ENCODE results near the gene ABHD12. TPM values are rescaled to one million over a fixed set of nuclear protein-coding genes. Genes with fewer than 3 reads are reported as not detected.

Gene ABHD12
- total RNA-seq, 1 donor, result 38.4 TPM

DNA sequence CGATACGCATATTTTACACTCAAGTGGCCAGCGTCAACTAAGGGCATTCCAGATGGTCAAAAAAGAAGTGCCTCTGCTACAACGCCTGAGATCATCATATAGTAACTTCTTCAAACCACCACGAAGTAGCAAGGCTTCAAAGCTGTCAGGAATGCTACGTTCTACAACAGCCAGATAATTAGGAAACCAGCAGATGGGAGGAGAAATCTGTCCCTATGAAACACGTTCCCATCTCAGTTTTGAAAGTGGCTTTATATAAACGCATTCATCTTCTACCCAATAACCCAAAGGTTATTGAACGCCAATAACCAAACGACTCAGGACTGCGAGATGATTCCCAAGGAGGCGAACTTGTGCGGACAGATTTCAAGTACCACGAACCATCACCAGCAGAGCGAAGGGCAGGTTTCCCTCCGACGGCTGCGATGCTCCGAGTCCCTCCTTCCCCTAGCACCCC lies 1.2 kb downstream of the ABHD12 start:
- TF ChIP-seq CTCF (IDR thresholded peaks at IDR 0.05; ENCODE audit: insufficient read depth, low read depth, low read length), result no peak
- peak overlapping the region; percentile 90 for H3K4me3 ChIP-seq (ENCODE audit: low read depth, low read length)
- DNase-seq (ENCODE audit: low read depth), result peak; percentile 57

GRCh38 chr20:25382704-25383370 lies 7.8 kb downstream of the ABHD12 start:
- DNase-seq (ENCODE audit: low read depth), result no peak
- no peak for TF ChIP-seq CTCF (IDR thresholded peaks at IDR 0.05; ENCODE audit: insufficient read depth, low read depth, low read length)
- H3K4me3 ChIP-seq (ENCODE audit: low read depth, low read length), result no peak overlapping the region

DNA sequence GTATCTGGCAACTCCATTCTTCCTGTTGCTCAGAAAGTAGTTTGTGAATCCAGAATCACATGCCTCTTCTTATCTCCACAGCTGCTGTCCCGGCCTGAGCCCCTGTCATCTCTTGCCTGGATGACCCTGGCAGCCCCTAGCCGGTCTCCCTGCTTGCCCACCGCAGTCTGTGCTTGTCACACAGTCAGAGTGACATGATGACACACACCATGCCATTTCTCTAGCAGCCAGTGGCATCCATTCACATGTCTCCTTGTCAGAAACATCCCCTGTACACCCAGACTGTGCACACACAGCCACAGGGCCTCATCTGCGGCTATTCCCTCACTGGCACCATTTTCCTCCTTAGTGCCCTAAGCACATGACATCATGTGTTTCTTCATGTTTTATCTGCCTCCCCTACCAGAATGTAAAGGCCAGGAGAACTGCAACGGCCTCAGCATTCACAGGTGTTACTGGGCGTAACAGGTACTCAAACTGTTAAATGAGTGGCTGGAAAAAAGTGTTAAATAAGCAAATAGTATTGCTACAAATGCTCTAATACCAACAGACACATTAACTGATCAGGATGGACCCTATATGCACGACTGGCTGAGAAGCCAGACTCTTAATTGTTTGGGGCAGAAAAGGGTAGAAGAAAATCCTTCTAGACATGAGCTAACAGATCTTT lies 9.6 kb downstream of the ABHD12 start:
- DNase-seq (ENCODE audit: low read depth), result no peak
- no peak for TF ChIP-seq CTCF (IDR thresholded peaks at IDR 0.05; ENCODE audit: insufficient read depth, low read depth, low read length)
- no peak overlapping the region for H3K4me3 ChIP-seq (ENCODE audit: low read depth, low read length)

GRCh38 chr20:25378884-25379733 lies 11.5 kb downstream of the ABHD12 start:
- DNase-seq (ENCODE audit: low read depth), result no peak
- no peak for TF ChIP-seq CTCF (IDR thresholded peaks at IDR 0.05; ENCODE audit: insufficient read depth, low read depth, low read length)
- H3K4me3 ChIP-seq (ENCODE audit: low read depth, low read length), result no peak overlapping the region

DNA sequence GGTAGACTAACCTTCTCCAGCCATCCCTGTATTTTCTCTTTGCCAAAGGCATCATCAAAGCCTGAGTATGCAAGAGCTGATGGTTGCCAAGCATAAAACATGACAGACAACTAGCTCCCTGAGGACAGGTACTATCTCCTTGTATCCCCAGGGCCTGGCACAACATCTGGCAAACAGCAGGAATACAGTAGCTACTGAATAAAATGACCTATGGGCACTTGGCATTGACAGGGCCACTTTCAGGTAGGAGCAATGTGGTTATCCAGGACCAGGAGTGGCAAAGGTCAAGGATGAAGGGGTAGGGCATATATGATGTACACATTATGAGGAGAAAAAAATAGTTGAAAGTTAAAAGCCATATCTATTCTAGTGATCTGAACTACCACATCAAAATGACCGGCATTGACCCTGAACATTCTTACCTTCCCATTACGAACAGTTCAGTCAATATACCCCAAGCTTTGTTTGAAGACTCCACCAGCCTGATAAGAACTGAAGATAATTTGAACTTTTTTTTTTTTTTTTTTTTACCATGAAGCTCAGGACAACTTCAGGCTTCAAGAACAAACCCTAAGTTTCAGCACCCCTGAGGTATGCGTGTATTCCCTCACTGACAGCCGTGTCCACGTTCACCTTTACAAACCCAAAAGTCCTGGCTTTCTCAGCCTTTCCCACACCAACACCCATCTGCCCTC lies 12.3 kb downstream of the ABHD12 start:
- TF ChIP-seq CTCF (IDR thresholded peaks at IDR 0.05; ENCODE audit: insufficient read depth, low read depth, low read length), result no peak
- DNase-seq (ENCODE audit: low read depth), result no peak
- H3K4me3 ChIP-seq (ENCODE audit: low read depth, low read length), result no peak overlapping the region

GRCh38 chr20:25376886-25377285 lies 13.7 kb downstream of the ABHD12 start:
- no peak for TF ChIP-seq CTCF (IDR thresholded peaks at IDR 0.05; ENCODE audit: insufficient read depth, low read depth, low read length)
- no peak for DNase-seq (ENCODE audit: low read depth)

More at GRCh38 chr20:25376886-25377285, 13.7 kb downstream of the ABHD12 start:
- no peak overlapping the region for H3K4me3 ChIP-seq (ENCODE audit: low read depth, low read length)

Measured in fibroblast of villous mesenchyme (primary cell).